ENCODE results near the gene HMGCL. TPM values are rescaled to one million over a fixed set of nuclear protein-coding genes. Genes with fewer than 3 reads are reported as not detected.
"Not testable (repeated sequence)": the region's sequence is repeated elsewhere in the genome, so short reads cannot be mapped to it uniquely, and the experiment has no call there.

Gene HMGCL
- total RNA-seq, 6 donors from 2014 or later, result 27.5 to 53.3 (median 36.5) TPM

DNA sequence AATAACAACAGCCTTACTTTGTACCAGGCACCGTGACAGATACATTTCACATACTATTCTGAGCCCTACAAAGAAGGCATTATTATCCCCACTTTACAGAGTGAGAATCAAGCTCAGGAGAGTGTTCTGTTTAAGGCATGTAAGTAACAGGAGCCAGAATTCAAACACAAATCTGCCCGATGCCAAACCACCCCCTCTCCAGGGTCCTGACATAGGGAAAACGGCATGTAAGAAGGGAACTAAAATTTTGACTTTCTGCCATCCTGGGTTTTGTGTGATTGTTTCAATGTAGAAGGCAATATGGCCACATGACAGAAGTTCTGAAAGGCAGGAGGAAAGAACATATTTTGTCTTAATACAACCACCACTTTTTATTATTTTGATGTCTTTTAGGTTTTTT lies 37.4 kb upstream of the HMGCL start:
- ATAC-seq (ENCODE audit: low FRiP score in 2 of 2), result no peak
- peaks cover 20 to 64% (median 32%) of the 10 kb centered on the region in 4 donors for H3K36me3 ChIP-seq
- TF ChIP-seq EP300 (IDR thresholded peaks at IDR 0.05) (no peak), CTCF (IDR thresholded peaks at IDR 0.05) (no peak), POLR2A (IDR thresholded peaks at IDR 0.05) (no peak), POLR2AphosphoS5 (IDR thresholded peaks at IDR 0.05) (no peak)

GRCh38 chr1:23854568-23854967 lies 29.3 kb upstream of the HMGCL start:
- no peak overlapping the region for H3K27ac ChIP-seq
- no peak for DNase-seq
- H3K9me3 ChIP-seq, result no peaks in the 10 kb centered on the region
- H3K4me1 ChIP-seq, result no peaks in the 10 kb centered on the region
- no peak for TF ChIP-seq EP300 (IDR thresholded peaks at IDR 0.05)
- TF ChIP-seq POLR2A (IDR thresholded peaks at IDR 0.05), result no peak
- no peak for TF ChIP-seq CTCF (IDR thresholded peaks at IDR 0.05)
- no peak for TF ChIP-seq POLR2AphosphoS5 (IDR thresholded peaks at IDR 0.05)
- WGBS, 2 donors, result 32 to 41% methylated on average over 2 of the region's 2 CpGs
- ATAC-seq (ENCODE audit: low FRiP score in 2 of 2), result no peak
- H3K36me3 ChIP-seq, result peaks cover 4 to 46% (median 22%) of the 10 kb centered on the region in 4 donors
- H3K27me3 ChIP-seq, result no peaks in the 10 kb centered on the region
- no peak overlapping the region for H3K4me3 ChIP-seq

More for the DNA sequence above, 37.4 kb upstream of the HMGCL start:
- peaks cover 19 to 24% (median 22%) of the 10 kb centered on the region in 4 donors for H3K4me1 ChIP-seq
- H3K27me3 ChIP-seq, result no peaks in the 10 kb centered on the region
- H3K27ac ChIP-seq, result no peak overlapping the region
- WGBS, 2 donors, result 82 to 83% methylated on average over 3 of the region's 3 CpGs
- DNase-seq, result no peak
- no peak overlapping the region for H3K4me3 ChIP-seq
- H3K9me3 ChIP-seq, result no peaks in the 10 kb centered on the region

DNA sequence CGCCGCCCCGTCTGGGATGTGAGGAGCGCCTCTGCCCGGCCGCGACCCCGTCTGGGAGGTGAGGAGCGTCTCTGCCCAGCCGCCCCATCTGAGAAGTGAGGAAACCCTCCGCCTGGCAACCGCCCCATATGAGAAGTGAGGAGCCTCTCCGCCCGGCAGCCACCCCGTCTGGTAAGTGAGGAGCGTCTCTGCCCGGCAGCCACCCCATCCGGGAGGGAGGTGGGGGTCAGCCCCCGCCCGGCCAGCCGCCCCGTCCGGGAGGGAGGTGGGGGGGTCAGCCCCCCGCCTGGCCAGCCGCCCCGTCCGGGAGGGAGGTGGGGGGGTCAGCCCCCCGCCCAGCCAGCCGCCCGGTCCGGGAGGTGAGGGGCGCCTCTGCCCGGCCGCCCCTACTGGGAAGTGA lies 27.9 kb upstream of the HMGCL start:
- H3K9me3 ChIP-seq; H3K27me3 ChIP-seq; H3K4me3 ChIP-seq; H3K4me1 ChIP-seq; ATAC-seq (ENCODE audit: low FRiP score in 2 of 2); DNase-seq; H3K27ac ChIP-seq: not testable (repeated sequence)
- H3K36me3 ChIP-seq, result peaks cover 0 to 41% (median 14%) of the 10 kb centered on the region in 4 donors
- WGBS, 2 donors, result no CpG with 5 or more reads among the region's 34 CpGs

DNA sequence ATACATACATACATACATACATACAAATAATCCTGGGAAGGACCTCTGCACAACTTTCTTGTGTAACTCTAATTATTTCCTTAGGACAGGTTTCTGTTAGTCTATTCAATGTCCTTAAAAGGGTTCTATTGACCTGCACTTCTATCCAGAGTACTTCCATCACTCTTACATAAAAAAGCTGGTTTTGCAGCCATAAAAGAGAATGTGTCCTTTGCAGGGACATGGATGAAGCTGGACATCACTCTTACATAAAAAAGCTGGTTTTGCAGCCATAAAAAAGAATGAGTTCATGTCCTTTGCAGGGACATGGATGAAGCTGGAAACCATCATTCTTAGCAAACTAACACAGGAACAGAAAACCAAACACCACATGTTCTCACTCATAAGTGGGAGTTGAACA lies 26.2 kb upstream of the HMGCL start:
- H3K27ac ChIP-seq; H3K27me3 ChIP-seq; H3K4me1 ChIP-seq; H3K9me3 ChIP-seq; H3K4me3 ChIP-seq; ATAC-seq (ENCODE audit: low FRiP score in 2 of 2); DNase-seq: not testable (repeated sequence)
- peaks cover 5 to 43% (median 13%) of the 10 kb centered on the region in 4 donors for H3K36me3 ChIP-seq

DNA sequence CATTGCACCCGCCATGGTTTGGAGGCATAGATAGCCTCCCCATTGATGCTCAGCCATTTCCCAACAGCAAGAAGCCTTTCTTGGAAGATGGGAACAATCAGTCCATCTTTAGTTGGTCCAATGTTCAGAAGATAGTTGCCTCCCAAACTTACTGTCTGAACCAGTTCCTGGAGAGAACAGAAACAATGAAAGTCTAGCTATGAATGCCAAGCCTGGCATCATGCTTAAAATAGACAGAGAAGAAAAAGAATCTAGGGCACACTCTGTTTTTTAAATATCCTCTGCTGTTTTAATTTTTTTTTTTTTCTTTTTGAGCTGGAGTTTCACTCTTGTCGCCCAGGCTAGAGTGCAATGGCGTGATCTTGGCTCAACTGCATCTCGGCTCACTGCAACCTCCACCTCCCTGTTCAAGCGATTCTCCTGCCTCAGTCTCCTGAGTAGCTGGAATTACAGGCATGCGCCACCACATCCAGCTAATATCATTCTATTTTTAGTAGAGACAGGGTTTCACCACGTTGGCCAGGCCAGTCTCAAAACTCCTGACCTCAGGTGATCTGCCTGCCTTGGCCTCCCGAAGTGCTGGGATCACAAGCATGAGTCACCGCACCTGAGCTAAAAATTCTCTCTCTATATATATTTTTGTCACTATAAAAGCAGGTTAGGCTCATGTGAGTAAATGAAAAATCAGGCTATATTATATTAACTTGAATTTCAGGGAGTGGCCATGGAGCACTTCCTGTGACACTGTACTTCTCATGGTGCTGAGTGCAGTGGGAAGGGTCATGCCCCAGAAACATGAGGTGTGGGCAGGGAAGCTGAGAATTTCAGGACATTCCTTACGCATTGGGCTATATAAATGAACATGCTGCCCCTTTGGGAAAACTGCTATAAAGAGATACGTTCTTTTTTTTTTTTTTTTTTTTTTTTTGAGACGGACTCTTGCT lies 23.7 kb upstream of the HMGCL start:
- H3K4me1 ChIP-seq, result no peaks in the 10 kb centered on the region
- 89 to 90% methylated on average over 12 of the region's 12 CpGs for WGBS, 2 donors
- H3K27me3 ChIP-seq, result no peaks in the 10 kb centered on the region
- H3K4me3 ChIP-seq, result no peak overlapping the region
- peaks cover 0 to 3% (median 0%) of the 10 kb centered on the region in 4 donors for H3K9me3 ChIP-seq
- H3K27ac ChIP-seq, result no peak overlapping the region
- peaks cover 8 to 45% (median 27%) of the 10 kb centered on the region in 4 donors for H3K36me3 ChIP-seq
- ATAC-seq (ENCODE audit: low FRiP score in 2 of 2) (no peak), DNase-seq (no peak)
- TF ChIP-seq EP300 (IDR thresholded peaks at IDR 0.05) (no peak), CTCF (IDR thresholded peaks at IDR 0.05) (no peak), POLR2A (IDR thresholded peaks at IDR 0.05) (no peak), POLR2AphosphoS5 (IDR thresholded peaks at IDR 0.05) (no peak)

DNA sequence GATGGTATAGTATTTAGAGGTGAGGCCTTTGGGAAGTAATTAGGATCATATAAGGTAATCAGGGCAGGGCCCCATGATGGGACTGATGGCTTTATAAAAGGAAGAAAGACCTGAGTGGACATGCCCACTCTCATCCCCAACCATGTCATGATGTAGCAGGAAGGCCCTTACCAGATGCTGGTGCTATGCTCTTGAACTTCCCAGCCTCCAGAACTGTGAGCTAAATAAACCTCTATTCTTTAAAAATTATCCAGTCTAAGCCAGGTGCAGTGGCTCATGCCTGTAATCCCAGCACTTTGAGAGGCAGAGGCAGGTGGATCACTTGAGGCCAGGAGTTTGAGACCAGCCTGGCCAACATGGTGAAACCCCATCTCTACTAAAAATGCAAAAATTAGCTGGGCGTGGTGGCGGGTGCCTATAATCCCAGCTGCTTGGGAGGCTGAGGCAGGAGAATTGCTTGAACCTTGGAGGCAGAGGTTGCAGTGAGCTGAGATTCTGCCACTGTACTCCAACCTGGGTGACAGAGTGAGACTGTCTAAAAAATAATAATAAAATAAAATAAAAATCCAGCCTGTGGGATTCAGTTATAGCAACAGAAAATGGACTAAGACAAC lies 22.4 kb upstream of the HMGCL start:
- 98 to 100% methylated on average over 2 of the region's 2 CpGs for WGBS, 2 donors
- H3K4me1 ChIP-seq; H3K27ac ChIP-seq; DNase-seq; H3K4me3 ChIP-seq; H3K9me3 ChIP-seq; H3K27me3 ChIP-seq; ATAC-seq (ENCODE audit: low FRiP score in 2 of 2): not testable (repeated sequence)
- H3K36me3 ChIP-seq, result peaks cover 8 to 45% (median 27%) of the 10 kb centered on the region in 4 donors
